ENCODE data around the gene FDX2.
"Not testable (repeated sequence)": the region's sequence is repeated elsewhere in the genome, so short reads cannot be mapped to it uniquely, and the experiment has no call there.

The FDX2 gene

DNA sequence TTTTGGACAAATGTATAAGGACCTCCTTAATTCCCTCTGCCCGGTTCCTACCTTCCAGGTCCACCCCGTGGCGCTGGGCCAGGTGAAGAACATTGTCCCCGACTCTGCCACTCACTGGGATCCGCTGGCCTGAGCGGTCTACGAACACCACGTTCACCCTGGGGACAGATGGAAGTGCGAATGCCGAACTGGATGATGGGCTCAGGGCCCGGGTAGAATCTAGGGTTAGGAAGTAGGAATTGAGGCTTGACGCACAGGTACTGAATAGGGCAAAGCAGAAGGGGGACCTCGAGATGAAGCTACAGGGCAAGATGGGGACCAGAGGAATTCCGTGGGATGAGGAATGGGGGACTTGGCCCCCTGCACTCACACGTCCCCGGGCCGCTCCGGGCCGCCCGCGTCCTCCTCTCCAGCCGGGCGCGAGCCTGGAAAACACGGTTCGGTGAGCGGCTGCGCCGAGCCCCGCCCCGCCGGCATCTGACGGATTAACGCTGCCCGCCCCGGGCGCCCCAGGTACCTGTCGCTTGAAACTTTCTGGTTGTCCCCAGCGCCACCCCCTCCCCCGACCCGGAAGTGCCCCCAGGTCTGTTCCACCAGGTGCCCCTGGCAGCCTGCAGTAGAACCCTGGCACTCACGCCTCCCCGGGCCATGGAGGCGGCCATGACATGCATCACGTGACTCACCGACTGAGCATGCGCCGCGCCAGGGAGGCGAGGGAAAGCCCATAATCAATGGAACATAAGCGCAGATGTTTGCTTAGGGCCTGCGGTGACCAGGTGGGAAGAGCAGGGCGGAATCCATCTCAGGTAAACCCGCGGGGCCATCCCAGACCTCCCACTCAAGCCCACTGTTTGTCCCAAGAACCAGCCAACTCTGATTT, at the start of gene FDX2:
Gene FDX2 (minus strand): TSS at position 681 of the 880 bp plus-strand sequence. CDS start 19 bp downstream, at position 662.
- peak; percentile 93 for DNase-seq (ENCODE audit: low spot score)

- DNase-seq (ENCODE audit: low spot score) = no peak
These were observed 49.7 kb upstream of the FDX2 start for GRCh38 chr19:10365518-10365917.

DNA sequence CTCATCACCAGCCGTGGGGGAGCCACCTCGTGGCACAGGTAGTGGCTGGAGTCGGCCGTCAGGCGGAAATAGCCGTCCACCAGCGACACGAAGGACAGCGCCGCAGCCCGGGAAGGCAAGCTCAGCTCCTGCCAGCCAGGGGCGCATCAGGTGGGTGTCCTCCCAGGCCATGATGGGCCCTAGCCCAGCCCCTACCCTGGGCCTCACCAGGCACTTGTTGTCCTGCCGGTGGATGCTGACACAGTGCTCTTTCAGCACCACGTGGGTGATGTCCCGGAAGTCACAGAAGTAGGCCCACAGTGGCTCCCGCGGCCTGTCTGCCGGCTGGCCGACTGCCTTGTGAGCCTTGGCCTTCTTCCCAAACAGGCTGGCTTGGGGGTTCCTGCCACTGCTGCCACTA, 48.8 kb upstream of the FDX2 start:
- no peak for DNase-seq (ENCODE audit: low spot score)

DNA sequence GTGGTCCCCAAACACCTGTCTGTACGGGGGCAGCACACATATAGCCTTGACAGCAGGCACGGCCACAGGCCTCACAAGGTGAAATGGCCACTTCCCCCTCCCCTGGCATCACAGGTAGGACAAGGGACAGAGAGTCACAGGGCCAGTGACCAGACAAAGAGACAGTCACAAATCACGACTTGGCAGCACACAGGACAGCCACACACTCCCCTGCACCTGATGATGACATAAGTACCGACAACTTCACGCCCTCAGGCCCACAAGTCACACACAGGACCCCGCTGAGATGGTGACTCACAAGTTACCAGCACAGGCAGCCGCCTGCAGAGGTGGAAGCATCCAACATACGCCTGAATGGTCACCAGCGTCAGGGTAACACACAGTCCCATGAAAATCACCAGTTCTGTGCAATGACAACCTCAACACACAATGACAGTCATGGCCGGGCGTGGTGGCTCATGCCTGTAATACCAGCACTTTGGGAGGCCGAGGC, 48.0 kb upstream of the FDX2 start:
- DNase-seq (ENCODE audit: low spot score) = no peak

- DNase-seq (ENCODE audit: low spot score) = no peak
These were observed 46.4 kb upstream of the FDX2 start for GRCh38 chr19:10362259-10362658.

DNA sequence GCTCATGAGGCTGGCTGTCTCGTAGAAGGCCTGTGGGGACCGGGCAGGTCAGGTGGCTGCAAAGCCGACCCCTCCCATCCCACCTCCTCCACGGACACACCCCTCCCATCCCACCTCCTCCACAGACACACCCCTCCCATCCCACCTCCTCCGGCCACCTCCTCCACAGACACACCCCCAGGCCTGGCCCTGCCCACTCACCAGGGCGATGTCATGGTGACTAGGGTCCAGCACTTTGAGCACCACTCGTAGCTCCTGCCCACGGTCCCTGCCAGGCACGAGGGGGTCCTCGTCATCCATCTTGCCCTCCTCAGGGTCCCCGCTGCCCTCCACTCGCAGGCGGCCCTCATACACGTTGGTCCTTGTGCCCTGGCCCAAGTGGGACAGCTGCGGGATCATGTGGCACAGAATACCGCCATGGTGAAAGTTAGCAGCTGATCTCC, 45.8 kb upstream of the FDX2 start:
- no peak for DNase-seq (ENCODE audit: low spot score)

DNA sequence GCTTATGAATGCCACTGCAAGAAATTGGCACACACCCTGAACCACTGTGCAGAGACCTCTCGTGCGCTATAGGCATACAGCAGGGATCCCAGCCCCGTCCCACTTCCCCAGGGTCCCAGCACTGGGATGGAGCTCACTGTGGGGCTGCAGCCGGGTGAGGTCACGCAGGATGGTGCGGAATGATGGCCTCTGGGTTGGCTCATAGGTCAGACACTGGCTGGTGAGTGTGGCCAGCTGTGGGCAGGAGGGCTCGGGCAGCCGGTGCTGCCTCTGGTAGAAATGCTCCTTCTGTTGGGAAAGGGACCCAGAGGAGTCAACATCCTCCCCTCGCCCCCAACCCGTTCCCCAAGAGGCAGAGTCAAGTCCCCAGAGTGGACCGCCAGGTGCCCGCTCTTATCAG, 40.6 kb upstream of the FDX2 start:
- DNase-seq (ENCODE audit: low spot score) = no peak

GRCh38 chr19:10353793-10354391, 38.1 kb upstream of the FDX2 start:
- no peak for DNase-seq (ENCODE audit: low spot score)

- DNase-seq (ENCODE audit: low spot score) = no peak
These were observed 37.2 kb upstream of the FDX2 start for GRCh38 chr19:10352764-10353671.

GRCh38 chr19:10346509-10346908, 30.7 kb upstream of the FDX2 start:
- DNase-seq (ENCODE audit: low spot score) = no peak

GRCh38 chr19:10344780-10345179, 29.0 kb upstream of the FDX2 start:
- DNase-seq (ENCODE audit: low spot score) = no peak

GRCh38 chr19:10343495-10343894, 27.7 kb upstream of the FDX2 start:
- no peak for DNase-seq (ENCODE audit: low spot score)

GRCh38 chr19:10339977-10340376, 24.2 kb upstream of the FDX2 start:
- no peak for DNase-seq (ENCODE audit: low spot score)

DNA sequence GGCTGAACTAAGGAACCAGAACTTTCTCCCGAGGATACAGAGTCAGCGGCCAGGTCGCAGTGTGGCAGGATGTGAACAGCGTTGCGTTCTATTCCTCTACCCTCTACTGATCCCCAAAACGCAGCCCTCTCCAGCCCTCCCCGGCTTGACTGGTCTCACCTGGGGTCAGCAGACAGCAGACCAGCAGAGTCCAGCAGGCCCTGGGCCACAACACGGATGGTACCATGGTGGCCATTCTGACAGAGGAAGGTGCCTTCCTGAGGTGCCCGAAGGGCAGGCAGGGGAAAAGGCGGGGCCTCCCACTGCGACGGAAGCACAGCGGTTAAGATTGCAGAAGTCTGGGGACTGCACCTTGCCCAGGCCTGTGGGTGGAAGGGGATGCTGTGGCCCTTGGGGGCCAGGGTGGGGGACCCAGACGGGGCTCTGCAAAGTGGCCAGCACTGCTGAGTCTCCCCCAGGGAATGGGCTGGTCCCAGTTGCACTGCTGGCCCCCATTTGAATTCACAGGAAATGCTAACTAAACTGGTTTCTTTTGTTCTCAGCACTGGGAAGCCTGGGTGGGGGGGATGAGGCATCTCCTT, 23.7 kb upstream of the FDX2 start, which contains the start of gene ICAM3:
Gene ICAM3 (minus strand): TSS at position 245 of the 581 bp plus-strand sequence. CDS start 10 bp downstream, at position 235.
- peak; percentile 66 for DNase-seq (ENCODE audit: low spot score)

- no peak for DNase-seq (ENCODE audit: low spot score)
These were observed 23.1 kb upstream of the FDX2 start for GRCh38 chr19:10338940-10339339.

DNA sequence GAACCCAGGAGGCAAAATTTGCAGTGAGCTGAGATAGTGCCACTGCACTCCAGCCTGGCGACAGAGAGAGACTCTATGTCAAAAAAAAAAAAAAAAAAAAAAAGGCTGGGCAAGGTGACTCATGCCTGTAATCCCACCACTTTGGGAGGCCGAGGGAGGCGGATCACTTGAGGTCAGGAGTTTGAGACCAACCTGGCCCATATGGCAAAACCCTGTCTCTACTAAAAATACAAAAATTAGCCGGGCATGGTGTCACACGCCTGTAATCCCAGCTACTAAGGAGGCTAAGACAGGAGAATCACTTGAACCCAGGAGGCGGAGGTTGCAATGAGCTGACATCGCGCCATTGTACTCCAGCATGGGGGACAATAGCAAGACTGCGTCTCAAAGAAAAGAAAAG, 20.9 kb upstream of the FDX2 start:
- DNase-seq (ENCODE audit: low spot score) = not testable (repeated sequence)

DNA sequence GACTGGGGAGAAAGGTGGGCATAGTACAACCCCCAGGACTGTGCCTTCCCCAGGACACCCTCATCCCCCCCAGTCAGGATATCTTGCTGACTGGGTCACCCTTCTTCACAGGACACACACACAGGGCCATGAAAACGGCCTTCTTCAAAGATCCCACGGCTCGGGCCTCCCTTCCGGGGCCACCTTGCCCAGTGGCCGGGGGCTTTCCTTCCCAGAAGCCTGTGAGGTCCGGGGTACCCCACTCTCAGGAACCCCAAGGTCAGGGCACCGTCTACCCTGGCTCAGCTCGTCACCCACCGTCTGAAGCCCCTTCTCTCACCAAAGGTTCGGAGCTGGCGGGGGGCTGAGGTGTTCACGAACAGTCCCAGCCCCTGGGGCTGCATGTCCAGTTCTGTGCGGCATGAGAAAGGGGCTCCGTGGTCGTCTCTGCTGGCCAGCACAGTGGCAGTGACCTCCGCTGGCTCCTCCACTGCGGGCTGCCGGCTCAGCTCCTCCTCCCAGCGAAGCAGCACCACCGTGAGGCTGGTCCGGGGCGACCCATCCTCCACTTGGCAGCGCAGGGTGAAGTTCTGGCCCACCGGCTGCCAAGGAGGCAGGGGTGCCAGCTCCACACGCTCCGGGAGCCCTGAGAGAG, 19.7 kb upstream of the FDX2 start:
- DNase-seq (ENCODE audit: low spot score) = no peak

- no peak for DNase-seq (ENCODE audit: low spot score)
These were observed 19.0 kb upstream of the FDX2 start for GRCh38 chr19:10334588-10335351.

DNA sequence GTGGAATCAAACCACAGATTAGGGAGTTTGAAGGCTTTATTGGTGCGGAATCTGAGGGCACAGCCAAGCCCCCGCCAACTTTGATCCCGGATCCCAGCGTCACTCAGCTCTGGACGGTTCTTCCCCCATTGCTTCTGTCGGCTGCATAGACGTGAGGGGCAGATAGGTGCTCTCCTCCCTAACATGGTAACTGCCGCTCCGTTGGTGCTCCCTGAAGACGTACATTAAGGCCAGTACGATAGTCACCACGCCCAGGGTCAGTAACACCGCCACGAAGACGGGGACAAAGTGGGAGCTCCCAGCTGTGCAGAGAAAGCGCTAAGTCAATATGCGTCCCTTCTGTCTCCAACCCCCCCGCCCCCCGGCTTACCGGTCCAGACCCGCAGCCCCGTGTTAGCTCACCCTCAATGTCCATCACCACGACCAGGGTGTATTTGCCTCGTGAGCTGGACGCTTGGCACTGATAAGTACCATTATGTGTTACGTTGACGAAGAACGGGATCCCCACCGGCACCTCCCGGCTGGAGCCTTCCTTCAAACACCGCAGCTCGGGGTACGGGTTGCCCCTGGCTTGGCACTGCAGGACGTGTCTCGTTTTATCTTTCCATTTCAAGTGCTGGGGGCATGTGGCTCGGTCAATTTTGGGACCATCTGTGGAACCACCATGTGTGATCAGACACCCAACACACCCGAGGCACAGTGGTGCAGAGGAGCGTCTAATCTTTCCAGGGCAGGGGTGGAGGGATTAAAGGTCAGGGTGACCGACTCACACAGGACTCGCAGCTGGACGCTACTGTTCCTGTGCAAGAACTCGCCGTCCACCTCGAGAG, 18.2 kb upstream of the FDX2 start:
- no peak for DNase-seq (ENCODE audit: low spot score)

All from CD4-positive, alpha-beta T cell treated with Interleukin-2 at 100 ng/mL for 4 hours (primary cell).